Stimulated activated CD8-positive, alpha-beta memory T cell treated with anti-CD3 and anti-CD28 coated beads, Interleukin-15, amount 100 ng/mL, for 24 hours (primary cell): Measurements from ENCODE around the gene ASS1.
"Not testable (repeated sequence)": the region's sequence is repeated elsewhere in the genome, so short reads cannot be mapped to it uniquely, and the experiment has no call there.

Source experiments
- DNase-seq: peaks from one replicate; pipeline ENCODE4 v3.0.0-alpha.2; 2020; ENCODE audit warnings: low read depth

Gene ASS1

GRCh38 chr9:130434656-130435055, 10.1 kb upstream of the ASS1 start:
- DNase-seq = not testable (repeated sequence)

- no peak for DNase-seq
These were observed 7.6 kb upstream of the ASS1 start for GRCh38 chr9:130437011-130437789.

GRCh38 chr9:130438382-130438981, 6.3 kb upstream of the ASS1 start:
- DNase-seq = no peak

- no peak for DNase-seq
These were observed 3.7 kb upstream of the ASS1 start for GRCh38 chr9:130441031-130441430.

- no peak for DNase-seq
These were observed 1.9 kb upstream of the ASS1 start for GRCh38 chr9:130442746-130443455.

GRCh38 chr9:130443456-130443801, 1.3 kb upstream of the ASS1 start:
- no peak for DNase-seq

GRCh38 chr9:130443840-130444492, 795 bp upstream of the ASS1 start:
- DNase-seq = no peak

- DNase-seq = no peak
These were observed 665 bp downstream of the ASS1 start for GRCh38 chr9:130445268-130445983.

- DNase-seq = no peak
These were observed 1.5 kb downstream of the ASS1 start for GRCh38 chr9:130446101-130446861.

GRCh38 chr9:130447193-130447816, 2.5 kb downstream of the ASS1 start:
- DNase-seq = no peak

GRCh38 chr9:130448035-130448624, 3.4 kb downstream of the ASS1 start:
- no peak for DNase-seq

- DNase-seq = no peak
These were observed 4.2 kb downstream of the ASS1 start for GRCh38 chr9:130448771-130449603.

GRCh38 chr9:130450344-130451003, 5.7 kb downstream of the ASS1 start:
- no peak for DNase-seq

GRCh38 chr9:130451004-130451390, 6.2 kb downstream of the ASS1 start:
- DNase-seq = no peak

- no peak for DNase-seq
These were observed 7.0 kb downstream of the ASS1 start for GRCh38 chr9:130451509-130452388.

- DNase-seq = no peak
These were observed 8.1 kb downstream of the ASS1 start for GRCh38 chr9:130452835-130453234.

GRCh38 chr9:130453487-130453886, 8.7 kb downstream of the ASS1 start:
- no peak for DNase-seq
